ENCODE results near the gene GAL3ST2. TPM values are rescaled to one million over a fixed set of nuclear protein-coding genes. Genes with fewer than 3 reads are reported as not detected.
A peak's percentile ranks its signal among the peaks of the same experiment; 100 is the strongest.
"Not testable (repeated sequence)": the region's sequence is repeated elsewhere in the genome, so short reads cannot be mapped to it uniquely, and the experiment has no call there.

GAL3ST2 gene
- total RNA-seq, 4 donors from 2014 or later: 0.40 TPM; not detected in 3

DNA sequence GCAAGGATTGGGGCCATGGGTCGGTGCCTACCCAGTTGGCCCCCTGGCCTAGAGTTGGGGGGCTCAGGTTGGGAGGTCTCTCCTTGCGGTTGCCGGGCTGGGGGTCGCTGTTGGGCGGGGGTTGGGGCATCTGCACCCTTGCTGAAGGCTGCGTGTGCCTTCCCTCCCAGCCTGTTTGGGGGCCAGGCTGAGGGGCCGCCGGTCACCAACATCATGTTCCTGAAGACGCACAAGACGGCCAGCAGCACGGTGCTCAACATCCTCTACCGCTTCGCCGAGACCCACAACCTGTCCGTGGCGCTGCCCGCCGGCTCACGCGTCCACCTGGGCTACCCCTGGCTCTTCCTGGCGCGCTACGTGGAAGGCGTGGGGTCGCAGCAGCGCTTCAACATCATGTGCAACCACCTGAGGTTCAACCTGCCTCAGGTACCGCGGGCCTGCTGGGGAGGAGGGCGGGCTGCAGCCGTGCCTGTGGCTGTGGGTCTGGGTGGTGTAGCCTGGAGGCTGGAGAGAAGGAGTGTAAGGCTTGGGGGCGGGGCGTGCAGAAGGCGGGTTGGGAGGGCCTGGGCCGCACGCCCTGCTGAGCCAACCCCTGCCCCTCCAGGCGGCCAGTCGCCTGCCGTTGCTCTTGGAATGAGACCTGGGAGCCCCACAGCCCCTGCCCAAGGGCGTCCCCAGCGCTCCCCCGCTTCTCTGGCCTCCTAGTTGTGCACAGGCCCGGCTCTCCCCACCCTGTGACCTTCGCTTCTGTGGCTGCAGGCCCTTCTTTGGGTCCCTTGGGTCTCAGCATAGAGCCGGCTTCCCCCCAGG lies 25.2 kb downstream of the GAL3ST2 start:
- no peak for TF ChIP-seq POLR2A (IDR thresholded peaks at IDR 0.05)
- no peak for TF ChIP-seq EP300 (IDR thresholded peaks at IDR 0.05)
- Histone ChIP-seq H3K4me3 (no peak overlapping the region), H3K9me3 (no peaks in the 10 kb centered on the region), H3K4me1 (peaks cover 0 to 23% (median 13%) of the 10 kb centered on the region in 3 donors), H3K27me3 (peaks cover 72% of the 10 kb centered on the region), H3K27ac (no peak overlapping the region), H3K36me3 (no peaks in the 10 kb centered on the region)
- 96% methylated on average over 5 of the region's 44 CpGs; no CpG with 5 or more reads in 1 of the 2 donors for WGBS, 2 donors (ENCODE audit: low coverage in 1 of 2)
- no peak for ATAC-seq

DNA sequence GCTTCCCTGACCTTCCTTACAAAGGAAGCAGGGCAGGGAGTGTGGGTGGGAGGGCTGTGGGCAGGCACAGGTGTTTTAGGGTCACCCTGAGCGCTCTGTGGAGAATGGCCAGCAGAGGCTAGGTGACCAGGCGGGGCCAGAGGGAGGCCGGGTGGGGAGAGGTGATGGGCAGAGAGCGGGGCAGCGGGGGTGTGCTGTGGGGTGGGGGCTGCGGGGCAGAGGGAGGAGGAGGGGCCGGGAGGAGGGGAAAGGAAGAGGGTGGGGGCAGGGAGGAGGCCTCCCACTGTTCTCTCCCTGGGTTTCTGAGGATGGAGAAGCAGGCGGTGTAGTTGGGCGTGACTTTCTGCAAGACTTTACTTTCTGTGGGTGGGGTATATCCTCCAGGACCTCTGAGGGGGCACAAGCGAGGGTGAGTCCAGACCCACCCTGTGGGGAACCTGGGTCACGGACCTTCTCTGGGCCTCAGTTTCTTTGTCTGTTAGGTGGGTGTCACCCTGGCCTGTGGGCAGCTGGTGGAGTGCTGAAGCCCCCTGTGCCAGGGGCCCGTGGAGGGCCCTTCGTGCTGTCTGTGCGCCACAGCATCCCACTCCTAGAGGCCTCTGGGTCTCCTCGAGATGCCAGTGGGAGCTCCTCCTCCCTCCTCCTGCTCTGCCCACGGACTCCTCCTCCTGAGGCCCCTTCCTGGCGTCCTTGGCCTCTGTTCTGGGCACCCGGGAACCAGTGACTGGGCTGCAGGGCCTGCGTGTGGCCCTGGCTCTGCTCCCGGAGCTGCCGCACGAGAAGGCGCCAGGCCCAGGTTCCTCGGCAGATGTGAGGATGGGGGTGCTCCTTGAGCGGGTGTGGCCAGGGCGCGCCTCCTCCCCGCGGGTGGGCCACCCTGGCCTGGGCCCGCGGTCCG lies 26.0 kb downstream of the GAL3ST2 start:
- TF ChIP-seq EP300 (IDR thresholded peaks at IDR 0.05): no peak
- TF ChIP-seq POLR2AphosphoS5 (IDR thresholded peaks at IDR 0.05): no peak
- TF ChIP-seq POLR2A (IDR thresholded peaks at IDR 0.05): no peak
- TF ChIP-seq, protein P1, sequence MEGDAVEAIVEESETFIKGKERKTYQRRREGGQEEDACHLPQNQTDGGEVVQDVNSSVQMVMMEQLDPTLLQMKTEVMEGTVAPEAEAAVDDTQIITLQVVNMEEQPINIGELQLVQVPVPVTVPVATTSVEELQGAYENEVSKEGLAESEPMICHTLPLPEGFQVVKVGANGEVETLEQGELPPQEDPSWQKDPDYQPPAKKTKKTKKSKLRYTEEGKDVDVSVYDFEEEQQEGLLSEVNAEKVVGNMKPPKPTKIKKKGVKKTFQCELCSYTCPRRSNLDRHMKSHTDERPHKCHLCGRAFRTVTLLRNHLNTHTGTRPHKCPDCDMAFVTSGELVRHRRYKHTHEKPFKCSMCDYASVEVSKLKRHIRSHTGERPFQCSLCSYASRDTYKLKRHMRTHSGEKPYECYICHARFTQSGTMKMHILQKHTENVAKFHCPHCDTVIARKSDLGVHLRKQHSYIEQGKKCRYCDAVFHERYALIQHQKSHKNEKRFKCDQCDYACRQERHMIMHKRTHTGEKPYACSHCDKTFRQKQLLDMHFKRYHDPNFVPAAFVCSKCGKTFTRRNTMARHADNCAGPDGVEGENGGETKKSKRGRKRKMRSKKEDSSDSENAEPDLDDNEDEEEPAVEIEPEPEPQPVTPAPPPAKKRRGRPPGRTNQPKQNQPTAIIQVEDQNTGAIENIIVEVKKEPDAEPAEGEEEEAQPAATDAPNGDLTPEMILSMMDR (IDR thresholded peaks at IDR 0.05): no peak
- Histone ChIP-seq H3K27ac (no peak overlapping the region), H3K4me3 (peak overlapping the region in 1 of 2 donors; percentile 52), H3K4me1 (peaks cover 0 to 23% (median 13%) of the 10 kb centered on the region in 3 donors), H3K27me3 (peaks cover 67% of the 10 kb centered on the region), H3K9me3 (no peaks in the 10 kb centered on the region), H3K36me3 (no peaks in the 10 kb centered on the region)
- no peak for ATAC-seq
- WGBS, 2 donors (ENCODE audit: low coverage in 1 of 2): 71 to 90% methylated on average over 3 to 7 of the region's 32 CpGs

DNA sequence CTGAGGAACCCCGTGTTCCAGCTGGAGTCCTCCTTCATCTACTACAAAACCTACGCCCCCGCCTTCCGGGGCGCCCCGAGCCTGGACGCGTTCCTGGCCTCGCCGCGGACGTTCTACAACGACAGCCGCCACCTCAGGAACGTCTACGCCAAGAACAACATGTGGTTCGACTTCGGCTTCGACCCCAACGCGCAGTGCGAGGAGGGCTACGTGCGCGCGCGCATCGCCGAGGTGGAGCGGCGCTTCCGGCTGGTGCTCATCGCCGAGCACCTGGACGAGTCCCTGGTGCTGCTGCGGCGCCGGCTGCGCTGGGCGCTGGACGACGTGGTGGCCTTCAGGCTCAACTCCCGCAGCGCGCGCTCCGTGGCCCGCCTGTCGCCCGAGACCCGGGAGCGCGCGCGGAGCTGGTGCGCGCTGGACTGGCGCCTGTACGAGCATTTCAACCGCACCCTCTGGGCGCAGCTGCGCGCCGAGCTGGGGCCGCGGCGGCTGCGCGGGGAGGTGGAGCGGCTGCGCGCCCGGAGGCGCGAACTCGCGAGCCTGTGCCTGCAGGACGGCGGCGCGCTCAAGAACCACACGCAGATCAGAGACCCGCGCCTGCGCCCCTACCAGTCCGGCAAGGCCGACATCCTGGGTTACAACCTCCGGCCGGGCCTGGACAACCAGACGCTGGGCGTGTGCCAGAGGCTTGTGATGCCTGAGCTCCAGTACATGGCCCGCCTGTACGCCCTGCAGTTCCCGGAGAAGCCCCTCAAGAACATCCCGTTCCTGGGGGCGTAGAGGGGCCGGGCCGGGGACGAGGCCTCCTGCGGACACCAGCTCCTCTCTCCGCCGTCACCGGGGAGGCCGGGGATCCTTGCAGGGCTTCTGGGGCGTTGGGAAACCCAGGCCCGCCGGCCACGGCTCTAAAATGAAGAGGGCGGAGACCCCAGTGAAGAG lies 27.0 kb downstream of the GAL3ST2 start:
- peak; percentile 47 for ATAC-seq
- no peaks in the 10 kb centered on the region for H3K9me3 ChIP-seq
- peak overlapping the region; percentile 2 to 52 for H3K4me3 ChIP-seq
- H3K36me3 ChIP-seq: no peaks in the 10 kb centered on the region
- WGBS, 2 donors (ENCODE audit: low coverage in 1 of 2): 2% methylated on average over 11 of the region's 109 CpGs; no CpG with 5 or more reads in 1 of the 2 donors
- TF ChIP-seq, protein P1 (IDR thresholded peaks at IDR 0.05): no peak
- H3K27ac ChIP-seq: peak overlapping the region in 1 of 4 donors; percentile 13
- H3K27me3 ChIP-seq: peaks cover 59% of the 10 kb centered on the region
- H3K4me1 ChIP-seq: peaks cover 0 to 23% (median 13%) of the 10 kb centered on the region in 3 donors

DNA sequence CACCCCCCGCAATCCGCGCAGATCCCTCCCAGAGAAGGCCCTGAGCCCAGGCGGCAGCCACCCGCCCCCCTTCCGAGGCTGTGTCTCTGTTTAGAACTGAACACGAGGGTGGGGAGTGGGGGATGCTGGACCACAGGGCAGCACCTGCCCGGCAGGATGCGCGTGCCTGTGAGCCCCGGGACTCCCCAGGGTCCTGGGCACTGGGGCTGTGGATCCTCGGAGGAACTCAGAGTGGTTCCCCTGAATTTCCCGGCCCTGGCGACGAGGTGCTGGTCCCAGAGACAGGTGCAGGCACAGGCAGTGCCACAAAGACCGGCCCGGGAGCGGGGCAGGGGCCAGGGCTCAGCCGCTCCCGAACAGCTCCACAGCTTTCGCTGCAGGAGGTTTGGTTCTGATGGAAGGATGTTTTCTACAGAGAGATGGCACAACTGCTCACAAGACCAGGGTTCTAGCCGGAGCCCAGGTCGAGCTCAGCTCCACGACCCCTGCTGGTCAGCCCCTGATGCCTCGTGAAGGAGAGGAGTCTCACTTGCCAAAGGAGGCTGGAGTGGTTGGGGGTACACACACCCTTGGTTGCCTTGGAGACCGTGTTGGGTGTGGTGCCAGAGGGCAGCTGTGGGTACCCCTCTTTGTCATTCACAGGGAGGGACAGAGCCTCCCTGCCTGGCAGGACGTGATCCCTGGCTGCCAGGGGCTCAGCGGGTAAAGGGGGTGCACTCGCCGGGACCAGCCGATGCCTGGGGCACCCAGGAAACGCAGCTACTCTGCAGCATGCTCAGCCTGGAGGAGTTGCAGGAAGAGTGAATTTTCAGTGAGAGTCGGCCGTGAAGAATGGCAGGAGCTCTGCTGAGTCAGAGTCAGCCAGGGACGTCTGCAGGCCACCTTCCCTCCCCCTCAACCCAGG lies 28.0 kb downstream of the GAL3ST2 start:
- H3K27ac ChIP-seq: peak overlapping the region in 1 of 4 donors; percentile 13
- no peak for ATAC-seq
- H3K36me3 ChIP-seq: no peaks in the 10 kb centered on the region
- peaks cover 52% of the 10 kb centered on the region for H3K27me3 ChIP-seq
- TF ChIP-seq POLR2AphosphoS5 (IDR thresholded peaks at IDR 0.05) (no peak), POLR2A (IDR thresholded peaks at IDR 0.05) (no peak), EP300 (IDR thresholded peaks at IDR 0.05) (no peak)
- TF ChIP-seq, protein P1 (IDR thresholded peaks at IDR 0.05): no peak
- WGBS, 2 donors (ENCODE audit: low coverage in 1 of 2): no CpG with 5 or more reads among the region's 35 CpGs
- peaks cover 0 to 23% (median 13%) of the 10 kb centered on the region in 3 donors for H3K4me1 ChIP-seq
- H3K4me3 ChIP-seq: peak overlapping the region in 1 of 2 donors; percentile 52
- no peaks in the 10 kb centered on the region for H3K9me3 ChIP-seq

DNA sequence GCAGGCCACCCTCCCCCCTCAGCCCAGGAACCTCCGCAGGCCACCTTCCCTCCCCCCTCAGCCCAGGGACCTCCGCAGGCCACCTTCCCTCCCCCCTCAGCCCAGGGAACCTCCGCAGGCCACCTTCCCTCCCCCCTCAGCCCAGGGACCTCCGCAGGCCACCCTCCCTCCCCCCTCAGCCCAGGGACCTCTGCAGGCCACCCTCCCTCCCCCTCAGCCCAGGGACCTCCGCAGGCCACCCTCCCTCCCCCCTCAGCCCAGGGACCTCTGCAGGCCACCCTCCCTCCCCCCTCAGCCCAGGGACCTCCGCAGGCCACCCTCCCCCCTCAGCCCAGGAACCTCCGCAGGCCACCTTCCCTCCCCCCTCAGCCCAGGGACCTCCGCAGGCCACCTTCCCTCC lies 29.6 kb downstream of the GAL3ST2 start:
- H3K27me3 ChIP-seq: peaks cover 40% of the 10 kb centered on the region
- no CpG with 5 or more reads among the region's 8 CpGs for WGBS, 2 donors (ENCODE audit: low coverage in 1 of 2)
- H3K4me3 ChIP-seq, H3K27ac ChIP-seq, H3K36me3 ChIP-seq, H3K9me3 ChIP-seq, ATAC-seq: not testable (repeated sequence)
- peaks cover 0 to 23% (median 13%) of the 10 kb centered on the region in 3 donors for H3K4me1 ChIP-seq

Measured in gastroesophageal sphincter (tissue), 4 donors.